SU-DHL-6 (cell line): ENCODE results near the gene KDM3A.
"Not testable (repeated sequence)": the region's sequence is repeated elsewhere in the genome, so short reads cannot be mapped to it uniquely, and the experiment has no call there.

Source experiments
- H2AFZ ChIP-seq: fragments of 200-600 bp; sonication (generic); 2 replicates; pipeline ENCODE4 v1.6.1; 2014; ENCODE audit warnings: low read depth, mild to moderate bottlenecking, moderate library complexity, mixed read lengths, antibody characterized with exemption, low read length; ENCODE audit not compliant: severe bottlenecking
- H3F3A ChIP-seq: fragments of 200-600 bp; shearing (Covaris generic); 2 replicates; pipeline ENCODE4 v1.6.0; 2016; ENCODE audit warnings: antibody characterized with exemption, mild to moderate bottlenecking; ENCODE audit not compliant: insufficient read depth
- H3K27ac ChIP-seq: fragments of 200-600 bp; sonication (generic); 2 replicates; pipeline ENCODE4 v1.5.1; 2016; ENCODE audit warnings: low read depth, mild to moderate bottlenecking, low read length, moderate library complexity, mixed read lengths
- H3K27me3 ChIP-seq: fragments of 200-600 bp; sonication (generic), shearing (Covaris generic); 2 replicates; pipeline ENCODE4 v1.6.0; 2014; ENCODE audit warnings: mild to moderate bottlenecking, low read length
- H3K36me3 ChIP-seq: fragments of 200-600 bp; sonication (generic); 2 replicates; pipeline ENCODE4 v1.6.1; 2014; ENCODE audit warnings: mild to moderate bottlenecking, low read length, mixed read lengths
- H3K4me2 ChIP-seq: fragments of 300-600, 200-600 bp; shearing (Covaris generic), sonication (generic); 2 replicates; pipeline ENCODE4 v1.6.0; 2014; ENCODE audit warnings: low read length, low read depth, mild to moderate bottlenecking; ENCODE audit not compliant: poor library complexity, severe bottlenecking
- H3K4me3 ChIP-seq: fragments of 200-600 bp; sonication (generic); 2 replicates; pipeline ENCODE4 v1.5.1; 2014; ENCODE audit warnings: antibody characterized with exemption, low read length, mild to moderate bottlenecking, mixed read lengths; ENCODE audit not compliant: insufficient read depth, poor library complexity, severe bottlenecking
- H3K79me2 ChIP-seq: fragments of 200-600 bp; sonication (generic); 2 replicates; pipeline ENCODE4 v1.6.1; 2014; ENCODE audit warnings: mild to moderate bottlenecking, low read length, moderate library complexity; ENCODE audit not compliant: insufficient read depth
- H3K9ac ChIP-seq: fragments of 200-600 bp; sonication (generic); 2 replicates; pipeline ENCODE4 v1.7.0; 2014; ENCODE audit warnings: mild to moderate bottlenecking, low read length
- H3K9me2 ChIP-seq: fragments of 200-600 bp; sonication (generic); replicated peaks from 2 replicates; pipeline ENCODE4 v1.6.1; 2014; ENCODE audit warnings: low read length; ENCODE audit not compliant: insufficient read depth
- H3K9me3 ChIP-seq: fragments of 200-600 bp; sonication (generic); 2 replicates; pipeline ENCODE4 v1.6.1; 2014; ENCODE audit warnings: low read length, mixed read lengths; ENCODE audit not compliant: insufficient read depth
- H4K20me1 ChIP-seq: fragments of 200-600 bp; sonication (generic); 2 replicates; pipeline ENCODE4 v1.6.1; 2014; ENCODE audit warnings: low read depth, mild to moderate bottlenecking, antibody characterized with exemption, low read length, moderate library complexity, mixed read lengths
- EZH2phosphoT487 ChIP-seq: fragments of 200-600 bp; sonication (generic), shearing (Covaris generic); conservative IDR thresholded peaks from 2 replicates; pipeline ENCODE4 v1.6.1; 2018; ENCODE audit warnings: mild to moderate bottlenecking, antibody characterized with exemption, low read length, moderate library complexity, mixed read lengths
- TF ChIP-seq, protein P1 (sequence below): fragments of 200-600 bp; sonication (generic); IDR thresholded peaks from one replicate; pipeline ENCODE4 v1.5.1; 2017; ENCODE audit warnings: antibody characterized with exemption, mild to moderate bottlenecking, low read length, moderate library complexity; ENCODE audit not compliant: insufficient read depth, poor library complexity, severe bottlenecking

KDM3A gene

GRCh38 chr2:86491088-86491487 is 49.9 kb downstream of the KDM3A start:
- Histone ChIP-seq H3K4me3 (no peak overlapping the region), H3F3A (0 out of 2 replicates have a peak, but pooled peaks cover 4% of the 10 kb centered on the region), H3K9me3 (no peaks in the 10 kb centered on the region), H3K27me3 (no peaks in the 10 kb centered on the region), H3K79me2 (no peaks in the 10 kb centered on the region), H3K9ac (no peak overlapping the region), H3K9me2 (no peaks in the 10 kb centered on the region), H3K27ac (no peak overlapping the region), H4K20me1 (no peaks in the 10 kb centered on the region), H3K36me3 (peaks cover 44% of the 10 kb centered on the region), H3K4me2 (no peak overlapping the region), H2AFZ (no peak overlapping the region)
- TF ChIP-seq EZH2phosphoT487, result no peak
- TF ChIP-seq, protein P1, sequence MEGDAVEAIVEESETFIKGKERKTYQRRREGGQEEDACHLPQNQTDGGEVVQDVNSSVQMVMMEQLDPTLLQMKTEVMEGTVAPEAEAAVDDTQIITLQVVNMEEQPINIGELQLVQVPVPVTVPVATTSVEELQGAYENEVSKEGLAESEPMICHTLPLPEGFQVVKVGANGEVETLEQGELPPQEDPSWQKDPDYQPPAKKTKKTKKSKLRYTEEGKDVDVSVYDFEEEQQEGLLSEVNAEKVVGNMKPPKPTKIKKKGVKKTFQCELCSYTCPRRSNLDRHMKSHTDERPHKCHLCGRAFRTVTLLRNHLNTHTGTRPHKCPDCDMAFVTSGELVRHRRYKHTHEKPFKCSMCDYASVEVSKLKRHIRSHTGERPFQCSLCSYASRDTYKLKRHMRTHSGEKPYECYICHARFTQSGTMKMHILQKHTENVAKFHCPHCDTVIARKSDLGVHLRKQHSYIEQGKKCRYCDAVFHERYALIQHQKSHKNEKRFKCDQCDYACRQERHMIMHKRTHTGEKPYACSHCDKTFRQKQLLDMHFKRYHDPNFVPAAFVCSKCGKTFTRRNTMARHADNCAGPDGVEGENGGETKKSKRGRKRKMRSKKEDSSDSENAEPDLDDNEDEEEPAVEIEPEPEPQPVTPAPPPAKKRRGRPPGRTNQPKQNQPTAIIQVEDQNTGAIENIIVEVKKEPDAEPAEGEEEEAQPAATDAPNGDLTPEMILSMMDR, result no peak

- H2AFZ ChIP-seq, result no peak overlapping the region
- peaks cover 47% of the 10 kb centered on the region for H3K36me3 ChIP-seq
- H3K9me2 ChIP-seq, result no peaks in the 10 kb centered on the region
- H4K20me1 ChIP-seq, result no peaks in the 10 kb centered on the region
- H3K9ac ChIP-seq, result no peak overlapping the region
- no peaks in the 10 kb centered on the region for H3K27me3 ChIP-seq
- no peak overlapping the region for H3K4me3 ChIP-seq
- H3K27ac ChIP-seq, result no peak overlapping the region
- no peaks in the 10 kb centered on the region for H3K9me3 ChIP-seq
- no peak overlapping the region for H3K4me2 ChIP-seq
- TF ChIP-seq EZH2phosphoT487, result no peak
- TF ChIP-seq, protein P1, result no peak
- H3F3A ChIP-seq, result 0 out of 2 replicates have a peak, but pooled peaks cover 4% of the 10 kb centered on the region
- H3K79me2 ChIP-seq, result no peaks in the 10 kb centered on the region
Measured at GRCh38 chr2:86492048-86492453, 50.9 kb downstream of the KDM3A start.

- peaks cover 66% of the 10 kb centered on the region for H3K36me3 ChIP-seq
- not testable (repeated sequence) for H2AFZ ChIP-seq, H3K4me3 ChIP-seq, H4K20me1 ChIP-seq, H3K9ac ChIP-seq, H3K27me3 ChIP-seq, H3K79me2 ChIP-seq, H3K9me2 ChIP-seq, H3F3A ChIP-seq, H3K27ac ChIP-seq, H3K4me2 ChIP-seq
- peaks cover 16% of the 10 kb centered on the region; the same call in 1 of the 2 replicates for H3K9me3 ChIP-seq
Measured at GRCh38 chr2:86496391-86496790, 55.2 kb downstream of the KDM3A start.

DNA sequence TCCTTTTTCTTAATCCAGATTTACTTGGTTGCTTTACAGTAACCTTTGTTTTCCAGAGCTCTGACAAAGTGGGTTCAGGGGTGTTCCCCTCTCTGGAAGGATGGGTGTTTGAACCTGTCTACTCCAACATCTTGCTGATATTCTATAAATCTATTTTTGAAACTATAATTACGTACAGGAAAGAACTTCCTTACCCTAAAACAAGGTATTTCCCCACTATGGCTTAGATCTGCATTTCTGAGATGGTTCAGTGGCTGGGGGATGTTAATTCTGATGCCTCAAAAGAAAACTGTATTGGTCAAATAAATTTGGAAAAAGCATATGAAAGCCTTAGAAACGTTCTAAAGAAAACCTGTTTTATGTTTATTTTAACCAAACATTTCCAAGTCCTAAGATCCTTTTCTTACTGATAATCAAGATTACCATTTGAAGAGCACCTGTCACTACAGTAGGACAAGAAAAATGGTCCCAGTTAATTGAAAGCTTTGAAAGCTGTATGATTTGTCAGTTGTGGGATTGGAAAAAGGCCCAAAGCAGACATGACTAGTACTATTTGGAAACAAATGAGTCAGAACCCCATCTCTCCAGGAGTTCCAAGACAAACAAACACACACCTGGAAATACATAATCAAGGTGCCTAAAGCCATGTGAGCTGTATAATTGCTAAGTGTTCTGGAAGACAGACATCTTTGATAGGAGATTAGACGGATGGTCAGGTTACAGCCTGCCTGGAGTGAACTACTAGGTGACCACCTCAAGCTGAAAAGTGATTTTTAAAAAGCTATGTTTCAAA is 57.5 kb downstream of the KDM3A start:
- Histone ChIP-seq H3K4me3 (no peak overlapping the region), H3K27me3 (no peaks in the 10 kb centered on the region), H3K36me3 (peaks cover 46% of the 10 kb centered on the region), H3F3A (no peaks in the 10 kb centered on the region), H3K9me2 (no peaks in the 10 kb centered on the region), H3K79me2 (no peaks in the 10 kb centered on the region), H2AFZ (no peak overlapping the region), H3K4me2 (no peak overlapping the region), H3K9me3 (peaks cover 16% of the 10 kb centered on the region; the same call in 1 of the 2 replicates), H3K27ac (no peak overlapping the region), H4K20me1 (no peaks in the 10 kb centered on the region), H3K9ac (no peak overlapping the region)
- TF ChIP-seq, protein P1, result no peak
- TF ChIP-seq EZH2phosphoT487, result no peak
